Cardiac septum (tissue), 1 donor: Measurements from ENCODE around the gene PCCA. TPM values are rescaled to one million over a fixed set of nuclear protein-coding genes. Genes with fewer than 3 reads are reported as not detected.
"Not testable (repeated sequence)": the region's sequence is repeated elsewhere in the genome, so short reads cannot be mapped to it uniquely, and the experiment has no call there.

Experiments used
- DNase-seq: peaks from one replicate; pipeline ENCODE4 v3.0.0-alpha.2; 2020; ENCODE audit warnings: low spot score
- intact Hi-C: fragments of 100-400 bp; cut with DNase I; formaldehyde crosslinking; loops from one replicate; pipeline ENCODE4 v1.14.0; 2022
- total RNA-seq: library from RNA; stranded (reverse); fragmentation: NEBNext Ultra II Directional; extraction: Animal tissue kit (Norgen Biotek cat#: 25700); gene quantifications from one replicate; pipeline ENCODE4 v1.2.1, GENCODE V29; 2021
- donor health status: DM: no; HTN: no; CAD: no.

Gene PCCA
- total RNA-seq, 1 donor from 2014 or later = 51.2 TPM

DNA sequence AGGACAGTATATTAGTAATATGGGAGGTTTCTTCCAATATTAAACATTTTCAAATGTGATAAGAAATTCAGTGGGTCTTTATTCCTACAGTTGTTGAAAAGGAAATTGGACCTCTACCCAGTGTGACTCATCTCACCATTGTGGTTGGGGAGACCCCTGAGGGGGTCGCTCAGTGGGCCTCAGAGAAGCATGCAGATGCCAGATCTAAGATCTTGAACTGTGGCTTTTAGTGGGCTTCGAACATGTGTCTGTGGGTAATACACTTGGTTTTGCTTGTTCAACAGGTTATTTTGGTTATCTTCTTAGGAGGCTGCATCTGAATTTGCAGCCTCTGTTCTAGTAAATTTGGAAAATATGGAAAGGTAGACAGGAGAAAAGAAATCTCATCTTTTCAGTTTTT, 132.3 kb downstream of the PCCA start:
- intact Hi-C loops = no loop called here
- DNase-seq = no peak

DNA sequence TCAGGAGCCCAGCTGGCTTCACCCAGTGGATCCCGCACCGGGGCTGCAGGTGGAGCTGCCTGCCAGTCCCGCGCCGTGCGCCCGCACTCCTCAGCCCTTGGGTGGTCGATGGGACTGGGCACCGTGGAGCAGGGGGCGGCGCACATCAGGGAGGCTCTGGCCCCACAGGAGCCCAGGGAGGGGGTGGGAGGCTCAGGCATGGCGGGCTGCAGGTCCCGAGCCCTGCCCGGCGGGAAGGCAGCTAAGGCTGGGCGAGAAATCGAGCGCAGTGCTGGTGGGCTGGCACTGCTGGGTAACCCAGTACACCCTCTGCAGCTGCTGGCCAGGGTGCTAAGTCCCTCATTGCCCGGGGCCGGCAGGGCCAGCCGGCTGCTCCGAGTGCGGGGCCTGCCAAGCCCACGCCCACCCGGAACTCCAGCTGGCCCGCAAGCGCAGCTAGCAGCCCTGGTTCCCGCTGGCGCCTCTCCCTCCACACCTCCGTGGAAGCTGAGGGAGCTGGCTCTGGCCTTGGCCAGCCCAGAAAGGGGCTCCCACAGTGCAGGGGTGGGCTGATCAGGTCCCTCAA, 135.2 kb downstream of the PCCA start:
- DNase-seq, intact Hi-C loops: not testable (repeated sequence)

DNA sequence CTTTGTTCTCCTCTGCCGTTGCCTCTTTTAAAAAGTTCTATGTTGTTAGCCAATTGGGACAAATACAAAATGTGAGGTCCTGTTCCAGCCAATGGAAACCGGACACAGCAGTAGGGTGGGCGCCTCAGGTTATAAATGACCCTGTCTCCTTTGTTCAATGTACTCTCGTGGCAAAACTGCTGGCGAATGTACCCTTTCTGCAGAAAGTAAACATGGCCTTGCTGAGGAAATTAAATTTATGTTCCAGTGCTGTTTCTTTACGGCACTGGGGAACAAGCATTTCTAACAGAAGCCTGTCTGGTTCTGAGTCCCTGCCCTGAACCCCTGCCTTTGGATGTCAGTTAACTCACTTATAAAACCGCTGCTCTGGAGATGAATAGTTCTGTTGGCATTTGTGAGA, 140.7 kb downstream of the PCCA start:
- intact Hi-C loops = loop anchor here (5.0 to 10.0 kb wide), 2 partner anchors 285 to 312 kb away; no protein-coding TSS in a partner anchor

DNA sequence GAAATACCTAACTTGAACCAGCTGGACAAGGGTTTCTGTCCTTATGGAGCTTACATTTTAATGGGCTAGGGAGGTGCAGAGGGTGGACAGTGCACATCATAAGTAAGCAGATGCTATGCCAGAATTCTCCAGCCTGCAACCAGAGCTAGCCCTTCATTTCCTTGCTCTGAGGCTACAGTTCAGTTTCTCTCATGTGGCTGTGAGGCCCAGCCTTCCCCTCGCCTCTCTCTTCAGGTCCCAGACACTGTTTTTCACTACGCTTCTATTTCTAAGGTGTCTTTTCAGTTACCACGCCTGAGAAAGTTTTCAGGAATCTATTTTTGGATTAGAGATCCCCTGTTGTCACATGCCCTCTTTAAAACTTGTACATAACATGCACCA, 141.9 kb downstream of the PCCA start:
- no peak for DNase-seq
- intact Hi-C loops = loop anchor here (5.0 to 10.0 kb wide), 2 partner anchors 284 to 313 kb away; no protein-coding TSS in a partner anchor

More for the DNA sequence above, 140.7 kb downstream of the PCCA start:
- no peak for DNase-seq

- DNase-seq = no peak
- intact Hi-C loops = loop anchor here (5.0 to 10.0 kb wide), 2 partner anchors 284 to 314 kb away; no protein-coding TSS in a partner anchor
Observed at GRCh38 chr13:100231176-100231575, 142.3 kb downstream of the PCCA start.

DNA sequence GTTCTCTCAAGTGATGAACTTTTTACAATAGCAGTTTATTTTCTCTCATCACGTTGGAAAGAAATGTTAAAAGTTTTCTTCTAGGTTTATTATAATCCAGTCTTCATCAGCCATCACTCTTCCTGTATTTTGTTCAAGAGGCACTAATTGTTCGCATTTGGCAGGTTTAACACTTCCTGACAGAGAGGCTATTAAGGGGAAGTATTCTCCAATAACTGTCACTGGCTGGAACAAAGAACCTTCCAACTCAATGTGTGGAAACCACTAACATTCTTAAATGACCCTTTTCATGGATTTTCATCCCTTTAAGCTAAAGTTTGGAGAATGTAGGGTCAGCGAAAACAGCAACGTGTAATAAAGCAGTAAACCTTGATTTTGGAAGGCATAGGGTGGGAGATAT, 145.1 kb downstream of the PCCA start:
- intact Hi-C loops = loop anchor here (5.0 to 10.0 kb wide), 2 partner anchors 281 to 317 kb away; no protein-coding TSS in a partner anchor
- no peak for DNase-seq

DNA sequence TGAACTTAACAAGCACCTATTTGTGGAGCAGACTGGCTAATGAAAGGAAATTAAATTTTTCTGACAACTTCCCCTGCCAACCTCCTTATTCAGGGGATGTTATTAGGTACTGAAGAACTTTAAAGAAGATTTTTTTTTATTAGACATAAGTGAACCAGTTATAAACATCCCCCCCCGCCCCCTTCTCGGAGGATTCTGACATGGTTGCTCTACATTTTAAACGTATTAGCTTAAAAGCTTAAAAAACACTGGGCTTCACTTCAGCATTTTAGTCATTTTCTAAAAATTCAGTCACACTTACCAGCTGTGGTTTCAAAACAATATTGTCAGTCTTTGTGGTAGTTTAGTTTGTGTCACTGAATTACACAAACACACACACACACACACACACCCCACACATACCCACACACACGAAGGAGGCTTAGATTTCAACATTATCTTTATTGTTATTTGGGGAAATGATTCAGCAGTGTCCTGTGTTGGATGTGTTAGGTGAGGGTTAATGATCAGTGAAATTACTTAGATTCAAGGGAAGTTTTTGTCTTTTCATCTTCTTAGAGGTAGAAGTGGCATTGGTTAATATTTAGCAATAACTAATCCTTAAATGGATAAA, 145.7 kb downstream of the PCCA start:
- no peak for DNase-seq
- intact Hi-C loops = loop anchor here (5.0 to 10.0 kb wide), 2 partner anchors 280 to 317 kb away; no protein-coding TSS in a partner anchor

DNA sequence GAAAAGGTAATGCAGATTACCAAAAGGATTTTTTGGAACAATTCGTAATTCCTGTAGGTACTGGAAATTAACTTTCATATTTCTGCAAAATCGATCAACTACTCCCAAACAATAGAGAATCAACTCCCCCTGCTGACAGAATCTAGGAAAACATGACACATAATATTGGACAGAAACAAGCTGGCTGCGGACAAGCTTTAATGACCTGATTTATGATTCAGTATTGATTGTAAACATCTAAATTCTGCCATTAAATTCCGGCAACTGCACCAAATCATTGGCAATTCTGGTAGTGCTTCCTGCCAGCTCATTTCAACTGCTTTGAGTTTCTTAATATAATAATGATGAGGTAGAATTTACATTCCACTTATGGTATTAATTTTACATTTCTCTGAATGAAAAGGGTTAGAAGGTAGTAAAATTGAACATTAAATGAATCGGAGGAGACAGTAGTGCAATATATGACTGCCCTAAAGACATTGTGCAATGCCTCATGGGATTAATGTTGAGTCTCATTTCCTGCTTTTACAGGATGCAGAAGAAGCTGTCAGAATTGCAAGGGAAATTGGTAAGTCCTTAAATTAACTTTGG, 146.5 kb downstream of the PCCA start:
- intact Hi-C loops = loop anchor here (10.0 kb wide), 1 partner anchor 279 kb away; no protein-coding TSS in a partner anchor
- no peak for DNase-seq

GRCh38 chr13:100240109-100240779, 151.4 kb downstream of the PCCA start:
- intact Hi-C loops = no loop called here
- no peak for DNase-seq

DNA sequence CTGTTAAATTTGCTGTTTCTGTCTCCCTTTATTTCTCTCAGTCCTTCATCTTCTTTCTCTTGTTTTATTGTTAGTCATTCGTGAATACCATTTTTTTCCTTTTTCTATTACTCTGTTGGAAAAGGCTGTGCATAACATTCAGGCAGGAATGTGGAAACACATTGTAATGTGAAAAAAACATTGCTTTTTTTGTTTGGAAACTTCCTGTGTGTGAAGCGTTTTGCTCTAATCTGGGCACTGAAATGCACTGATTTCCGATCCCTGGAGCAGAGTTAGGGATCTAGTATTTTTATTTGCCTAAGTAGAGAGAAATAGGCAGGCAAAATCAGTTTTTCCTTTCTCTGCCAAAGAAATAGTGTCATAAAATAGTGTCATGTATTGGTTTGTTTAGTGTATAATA, 155.5 kb downstream of the PCCA start:
- no peak for DNase-seq
- intact Hi-C loops = no loop called here

GRCh38 chr13:100245104-100245503, 156.2 kb downstream of the PCCA start:
- intact Hi-C loops = no loop called here
- no peak for DNase-seq

GRCh38 chr13:100247937-100248336, 159.0 kb downstream of the PCCA start:
- no peak for DNase-seq
- intact Hi-C loops = no loop called here

GRCh38 chr13:100254002-100254401, 165.1 kb downstream of the PCCA start:
- no peak for DNase-seq
- intact Hi-C loops = no loop called here

DNA sequence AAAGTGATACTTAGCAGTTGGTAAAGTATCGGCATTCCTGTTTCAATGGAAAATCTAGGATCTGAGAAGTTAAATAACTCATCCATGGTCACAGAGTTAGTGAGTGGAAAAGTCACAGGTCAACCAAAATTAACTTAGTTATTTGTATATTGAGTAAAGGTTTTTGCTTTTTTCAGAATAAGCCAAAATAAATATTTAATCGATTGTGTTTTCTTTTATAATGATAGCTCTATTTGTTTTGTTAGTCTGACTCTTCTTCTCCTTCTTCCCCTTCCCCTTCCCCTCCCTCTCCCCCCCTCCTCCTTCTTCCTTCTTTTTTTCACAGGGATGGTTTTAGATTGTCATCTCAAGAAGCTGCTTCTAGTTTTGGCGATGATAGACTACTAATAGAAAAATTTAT, 173.5 kb downstream of the PCCA start:
- intact Hi-C loops = no loop called here
- DNase-seq = no peak

DNA sequence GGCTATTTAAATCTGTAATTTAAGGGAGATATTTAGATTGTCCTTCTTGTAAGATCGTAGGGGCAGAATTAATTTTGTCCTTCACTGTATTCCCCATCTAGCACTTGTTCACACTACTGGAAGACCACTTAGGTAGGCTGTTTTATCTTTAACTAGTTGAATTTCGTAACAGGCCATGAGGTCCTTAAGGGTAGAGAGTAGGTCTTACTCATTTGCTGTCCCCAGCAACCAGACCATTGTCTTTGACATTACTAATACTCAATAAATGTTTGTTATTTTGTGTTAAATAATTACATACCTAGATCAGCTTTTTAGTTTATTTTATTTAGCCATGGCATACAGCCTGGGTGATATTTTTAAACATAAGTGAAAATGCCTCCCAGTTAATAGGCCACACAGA, 177.1 kb downstream of the PCCA start:
- DNase-seq = no peak
- intact Hi-C loops = no loop called here

- intact Hi-C loops = no loop called here
- DNase-seq = peak; percentile 78
Observed at GRCh38 chr13:100269837-100270236, 180.9 kb downstream of the PCCA start.

GRCh38 chr13:100273138-100273537, 184.2 kb downstream of the PCCA start:
- no peak for DNase-seq
- intact Hi-C loops = no loop called here

DNA sequence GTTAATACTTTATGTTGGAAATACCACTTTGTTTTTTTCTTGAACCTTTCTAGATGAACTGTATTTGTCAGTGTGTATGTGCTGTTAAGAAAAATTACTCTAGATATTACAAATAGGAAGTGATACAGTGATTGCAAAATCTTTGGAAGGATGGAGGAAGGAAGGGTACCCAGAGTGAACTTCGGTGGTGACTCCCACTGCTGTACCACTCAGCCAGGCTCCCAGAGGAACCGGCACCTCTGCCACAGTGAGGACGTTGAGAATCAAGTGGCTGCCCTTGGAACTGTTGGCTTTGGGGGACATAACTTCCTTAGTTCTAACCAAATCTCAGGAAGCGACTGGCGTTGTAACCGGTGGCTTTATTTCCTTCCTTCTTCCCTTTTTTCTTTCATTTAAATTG, 184.7 kb downstream of the PCCA start:
- no peak for DNase-seq
- intact Hi-C loops = no loop called here

- intact Hi-C loops = no loop called here
- DNase-seq = no peak
Observed at GRCh38 chr13:100274942-100275506, 186.1 kb downstream of the PCCA start.

DNA sequence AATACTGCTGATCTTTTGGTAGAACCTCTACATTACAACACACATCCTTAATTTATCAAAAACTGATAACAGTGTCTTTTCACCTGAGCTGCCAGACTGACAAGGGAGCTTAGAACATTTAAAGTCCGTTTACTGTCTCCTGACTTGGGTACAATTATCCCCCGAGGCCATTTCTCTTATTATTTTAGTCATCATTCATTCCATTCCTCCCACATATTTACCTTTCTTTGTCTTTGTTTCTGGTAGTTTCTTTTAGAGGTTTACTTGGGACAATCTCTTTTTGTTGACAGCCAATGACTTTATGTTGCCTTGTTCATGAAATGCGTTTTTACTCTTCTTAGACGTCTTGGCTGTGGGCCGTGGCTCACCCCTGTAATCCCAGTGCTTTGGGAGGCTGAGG, 186.9 kb downstream of the PCCA start:
- intact Hi-C loops = no loop called here
- DNase-seq = no peak
